ENCODE data around the gene TRIP4.
"Not testable (repeated sequence)": the region's sequence is repeated elsewhere in the genome, so short reads cannot be mapped to it uniquely, and the experiment has no call there.

The TRIP4 gene

GRCh38 chr15:64490598-64491259, 103.1 kb downstream of the TRIP4 start:
- DNase-seq (ENCODE audit: low spot score): no peak

GRCh38 chr15:64493641-64494040, 106.0 kb downstream of the TRIP4 start:
- DNase-seq (ENCODE audit: low spot score): no peak

GRCh38 chr15:64495968-64496367, 108.3 kb downstream of the TRIP4 start:
- DNase-seq (ENCODE audit: low spot score): not testable (repeated sequence)

GRCh38 chr15:64500695-64501395, 113.2 kb downstream of the TRIP4 start:
- DNase-seq (ENCODE audit: low spot score): no peak

- no peak for DNase-seq (ENCODE audit: low spot score)
Observed at GRCh38 chr15:64501396-64501715, 113.7 kb downstream of the TRIP4 start.

- DNase-seq (ENCODE audit: low spot score): no peak
Observed at GRCh38 chr15:64502151-64502550, 114.5 kb downstream of the TRIP4 start.

GRCh38 chr15:64502551-64502950, 114.9 kb downstream of the TRIP4 start:
- DNase-seq (ENCODE audit: low spot score): peak; percentile 15

GRCh38 chr15:64503197-64503596, 115.6 kb downstream of the TRIP4 start:
- peak; percentile 51 for DNase-seq (ENCODE audit: low spot score)

GRCh38 chr15:64503640-64504039, 116.0 kb downstream of the TRIP4 start:
- DNase-seq (ENCODE audit: low spot score): no peak
